EH (cell line): ENCODE measurements around the gene TPM4.
A peak's percentile ranks its signal among the peaks of the same experiment; 100 is the strongest.

Experiments
- DNase-seq: peaks from one replicate; pipeline ENCODE4 v3.0.0-alpha.2; 2015; ENCODE audit warnings: low read depth

TPM4 gene

DNA sequence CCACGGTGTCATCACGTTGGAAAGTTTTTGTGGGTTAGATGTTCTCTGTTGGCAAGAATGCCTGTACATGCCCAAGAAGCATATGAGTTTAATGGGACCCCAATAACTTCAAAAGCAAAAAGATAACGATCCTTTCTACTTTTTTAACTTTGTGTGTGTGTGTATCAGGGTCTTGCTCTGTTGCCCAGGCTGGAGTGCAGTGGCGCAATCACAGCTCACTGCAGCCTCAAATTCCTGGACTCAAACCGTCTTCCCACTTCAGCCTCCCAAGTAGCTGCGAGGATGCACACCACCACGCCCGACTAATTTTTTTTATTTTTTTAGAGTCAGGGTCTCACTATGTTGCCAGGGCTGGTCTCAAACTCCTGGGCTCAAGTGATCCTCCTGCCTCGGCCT lies 34.3 kb upstream of the TPM4 start:
- DNase-seq, result no peak

DNA sequence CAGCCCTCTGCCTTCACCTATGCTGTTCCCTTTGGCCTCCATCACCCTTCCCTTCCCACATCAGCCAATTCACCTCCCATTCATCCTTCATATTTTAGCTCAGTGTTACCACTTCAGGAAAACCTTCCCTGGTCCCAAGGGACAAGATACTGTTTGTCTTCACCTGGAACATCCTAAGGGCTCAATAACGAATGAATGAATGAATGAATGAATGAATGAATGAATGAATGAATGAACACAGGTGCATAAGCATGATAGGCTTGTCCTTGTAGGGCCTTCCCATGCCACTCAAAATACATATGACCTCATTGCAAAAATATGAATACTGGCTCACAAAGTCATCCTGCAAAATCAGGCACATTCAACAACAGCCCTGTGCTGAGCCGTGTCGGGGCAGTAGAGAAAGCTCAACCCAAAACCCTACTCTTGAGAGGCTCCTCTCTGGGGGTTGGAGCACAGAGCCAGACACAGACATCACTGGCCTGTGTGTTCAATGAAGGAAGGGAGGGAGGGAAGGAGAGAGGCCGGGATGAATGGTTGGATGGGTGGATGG lies 33.7 kb upstream of the TPM4 start:
- peak; percentile 44 for DNase-seq

DNA sequence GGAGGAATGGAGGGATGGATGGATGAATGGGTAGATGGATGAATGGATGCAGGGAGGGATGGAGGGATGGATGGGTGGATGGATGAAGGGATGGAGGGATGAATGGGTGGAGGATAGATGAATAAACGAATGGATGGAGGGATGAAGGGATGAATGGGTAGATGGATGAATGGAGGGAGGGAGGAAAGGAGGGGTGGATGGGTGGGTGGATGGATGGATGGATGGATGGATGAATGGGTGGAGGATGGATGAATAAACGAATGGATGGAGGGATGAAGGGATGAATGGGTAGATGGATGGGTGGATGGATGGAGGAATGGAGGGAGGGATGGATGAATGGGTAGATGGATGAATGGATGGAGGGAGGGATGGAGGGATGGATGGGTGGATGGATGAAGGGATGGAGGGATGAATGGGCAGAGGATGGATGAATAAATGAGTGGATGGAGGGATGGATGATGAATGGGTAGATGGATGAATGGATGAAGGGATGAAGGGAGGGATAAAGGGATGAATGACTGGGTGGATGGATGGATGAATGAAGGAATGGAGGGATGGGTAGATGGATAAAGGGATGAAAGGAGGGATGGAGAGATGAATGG lies 33.0 kb upstream of the TPM4 start:
- no peak for DNase-seq

DNA sequence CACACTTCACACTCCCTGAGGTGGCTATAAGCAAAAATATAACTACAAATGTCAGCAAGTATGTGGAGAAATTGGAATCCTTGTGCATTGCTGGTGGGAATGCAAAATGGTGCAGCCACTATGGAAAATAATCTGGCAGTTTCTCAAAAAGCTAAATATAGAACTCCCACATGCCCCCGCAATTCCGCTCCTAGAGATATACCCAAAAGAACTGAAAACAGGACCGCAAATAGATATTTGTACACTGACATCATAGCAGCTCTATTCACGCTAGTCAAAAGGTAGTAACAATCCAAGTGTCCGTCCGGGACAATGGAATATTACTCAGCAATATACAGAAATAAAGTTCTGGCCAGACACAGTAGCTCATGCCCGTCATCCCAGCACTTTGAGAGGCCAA lies 31.5 kb upstream of the TPM4 start:
- DNase-seq, result no peak

DNA sequence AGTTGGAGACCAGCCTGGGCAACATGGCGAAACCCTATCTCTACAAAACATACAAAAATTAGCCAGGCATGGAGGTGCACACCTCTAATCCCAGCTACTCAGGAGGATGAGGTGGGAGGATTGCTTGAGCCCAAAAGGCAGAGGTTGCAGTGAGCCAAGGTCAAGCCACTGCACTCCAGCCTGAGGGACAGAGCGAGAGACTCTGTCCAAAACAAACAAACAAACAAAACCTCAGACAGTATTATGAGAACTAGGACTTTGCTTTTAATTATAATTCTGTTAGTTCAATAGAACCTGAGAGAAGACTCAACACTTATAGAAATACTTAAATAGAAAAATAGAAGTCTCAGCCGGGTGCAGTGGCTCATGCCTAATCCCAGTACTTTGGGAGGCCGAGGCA lies 31.1 kb upstream of the TPM4 start:
- no peak for DNase-seq

DNA sequence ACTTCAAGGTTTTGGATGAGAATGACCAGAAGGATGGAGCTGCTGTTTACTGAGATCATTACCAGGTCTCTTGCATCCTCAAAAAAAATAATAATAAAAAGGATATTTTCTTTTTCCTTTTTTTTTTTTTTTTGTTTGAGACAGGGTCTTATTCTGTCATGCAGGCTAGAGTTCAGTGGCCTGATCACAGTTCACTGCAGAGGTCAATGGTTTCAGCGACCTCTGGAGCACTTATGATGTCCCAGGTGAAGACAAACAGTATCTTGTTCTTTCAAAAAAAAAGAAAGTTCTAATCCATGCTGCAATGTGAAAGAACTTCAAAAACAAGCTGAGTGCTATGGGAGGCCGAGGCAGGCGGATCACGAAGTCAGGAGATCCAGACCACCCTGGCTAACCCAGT lies 30.4 kb upstream of the TPM4 start:
- no peak for DNase-seq

DNA sequence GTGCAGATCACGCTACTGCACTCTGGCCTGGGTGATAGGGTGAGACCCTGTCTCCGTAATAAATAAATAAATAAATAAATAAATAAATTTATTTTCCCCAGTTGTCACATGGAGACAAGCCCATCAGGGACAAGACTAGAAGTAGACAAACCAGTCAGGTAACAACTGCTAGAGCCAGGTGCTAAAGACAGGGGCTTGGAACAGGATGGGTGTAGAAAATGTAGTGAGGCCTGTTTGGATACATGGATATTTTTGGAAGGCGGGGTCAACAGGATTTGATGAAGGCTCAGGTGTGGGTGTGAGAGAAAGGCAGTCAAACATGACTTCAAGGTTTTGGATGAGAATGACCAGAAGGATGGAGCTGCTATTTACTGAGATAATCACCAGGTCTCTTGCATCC lies 27.7 kb upstream of the TPM4 start:
- DNase-seq, result no peak

DNA sequence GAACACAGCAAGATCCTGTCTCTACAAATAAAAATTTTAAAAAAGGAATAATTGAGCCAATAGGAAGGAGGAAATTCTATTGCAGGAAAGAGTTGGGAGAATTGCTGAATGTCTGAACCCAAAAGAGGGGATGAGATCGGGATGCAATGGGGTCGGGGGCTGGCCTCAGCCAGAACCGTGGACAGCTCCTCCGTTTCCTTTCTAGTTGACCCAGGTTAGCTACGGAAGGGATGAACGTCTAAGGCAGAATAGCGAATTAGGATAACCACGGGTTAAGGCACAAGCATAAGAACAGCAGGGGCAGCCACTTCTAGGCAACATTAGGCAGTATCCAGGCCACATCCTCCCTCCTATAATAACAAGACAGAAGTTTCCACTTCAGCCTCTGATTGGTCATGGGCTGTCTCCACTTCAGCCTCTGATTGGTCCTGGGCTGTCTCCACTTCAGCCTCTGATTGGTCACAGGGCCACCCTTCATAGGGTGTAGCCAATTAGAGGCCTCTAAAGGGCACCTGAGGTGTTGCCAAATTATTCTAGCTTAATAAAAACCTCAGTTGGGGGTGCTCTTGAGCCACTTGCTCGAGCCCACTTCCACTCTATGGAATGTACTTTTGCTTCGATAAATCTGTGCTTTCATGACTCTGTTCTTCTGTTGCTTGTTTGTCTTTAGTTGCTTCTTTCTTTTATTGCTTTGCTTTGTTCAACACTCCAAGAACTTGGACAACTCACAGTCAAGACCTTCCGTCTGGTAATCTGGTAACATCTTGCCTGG lies 24.9 kb upstream of the TPM4 start:
- peak; percentile 50 for DNase-seq

DNA sequence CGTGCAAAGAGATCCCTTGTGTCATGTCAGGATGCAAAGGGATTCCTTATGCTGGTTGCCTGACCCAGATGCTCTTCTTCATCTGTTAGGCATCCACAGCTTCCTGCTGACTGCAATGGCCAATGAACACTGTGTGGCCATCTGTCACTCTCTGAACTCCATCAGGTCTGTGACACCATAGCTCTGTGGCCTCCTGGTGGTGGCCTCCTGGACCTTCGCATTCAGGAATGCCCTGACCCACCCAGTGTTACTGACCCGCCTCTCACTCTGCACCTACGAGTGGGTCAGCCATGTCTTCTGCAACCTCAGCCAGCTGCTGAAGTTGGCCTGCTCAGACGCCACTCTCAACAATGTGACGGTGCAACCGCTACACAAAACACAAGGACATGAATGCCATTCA lies 23.9 kb upstream of the TPM4 start:
- no peak for DNase-seq

DNA sequence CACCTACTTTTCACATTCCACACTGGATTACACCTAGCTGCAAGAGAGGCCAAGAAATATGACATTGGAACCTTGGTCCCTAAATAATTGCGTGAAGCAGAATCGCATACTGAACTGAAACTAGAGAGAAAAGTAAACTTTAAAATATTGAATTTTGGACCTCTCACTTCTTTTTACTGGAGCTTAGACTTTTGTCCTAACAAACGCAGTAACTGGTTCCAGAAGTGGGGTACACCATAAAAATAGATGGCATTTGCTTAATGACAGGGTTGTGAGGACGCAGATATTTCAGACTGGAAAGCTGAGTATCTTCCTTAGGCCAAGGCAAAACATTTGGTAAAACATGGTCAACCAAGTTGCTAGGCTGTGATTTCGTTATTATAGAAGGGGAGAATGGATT lies 19.2 kb upstream of the TPM4 start:
- DNase-seq, result no peak

DNA sequence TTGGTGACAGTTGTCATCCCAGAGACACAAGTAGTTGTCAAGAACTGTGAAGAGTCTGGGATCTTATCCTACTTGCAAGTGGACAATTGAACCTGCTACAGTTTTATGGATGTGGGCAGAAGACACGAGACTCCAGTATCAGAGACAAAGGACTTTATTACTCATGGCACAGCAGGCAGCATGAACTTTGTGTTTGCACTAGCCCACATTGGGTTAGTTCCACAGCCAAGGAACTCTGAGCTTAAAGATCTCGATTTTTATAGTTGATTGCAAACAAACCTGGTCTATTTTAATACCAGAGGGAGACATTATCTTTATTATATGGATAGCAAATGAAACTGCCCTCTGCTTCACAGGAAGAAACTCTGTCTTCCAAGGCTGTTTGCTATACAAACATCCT lies 16.0 kb upstream of the TPM4 start:
- DNase-seq, result no peak

DNA sequence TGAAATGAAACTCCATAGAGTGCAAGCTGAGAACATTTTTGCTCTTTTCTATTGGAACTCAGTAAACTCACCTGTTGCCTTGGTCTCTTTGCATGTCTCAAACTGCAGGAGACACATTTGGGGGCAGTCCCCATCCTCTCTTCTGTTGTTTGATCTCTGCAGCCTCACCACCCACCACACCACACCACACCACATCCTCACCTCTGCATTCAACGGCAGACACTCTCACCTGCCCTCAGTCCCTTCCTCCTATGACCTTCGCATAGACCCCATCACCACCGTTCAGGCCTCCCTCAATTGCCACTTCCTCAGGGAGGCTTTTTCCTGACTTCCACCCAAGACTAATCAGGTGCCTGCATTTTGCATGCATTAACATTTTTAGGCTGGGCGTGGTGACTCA lies 14.4 kb upstream of the TPM4 start:
- no peak for DNase-seq

DNA sequence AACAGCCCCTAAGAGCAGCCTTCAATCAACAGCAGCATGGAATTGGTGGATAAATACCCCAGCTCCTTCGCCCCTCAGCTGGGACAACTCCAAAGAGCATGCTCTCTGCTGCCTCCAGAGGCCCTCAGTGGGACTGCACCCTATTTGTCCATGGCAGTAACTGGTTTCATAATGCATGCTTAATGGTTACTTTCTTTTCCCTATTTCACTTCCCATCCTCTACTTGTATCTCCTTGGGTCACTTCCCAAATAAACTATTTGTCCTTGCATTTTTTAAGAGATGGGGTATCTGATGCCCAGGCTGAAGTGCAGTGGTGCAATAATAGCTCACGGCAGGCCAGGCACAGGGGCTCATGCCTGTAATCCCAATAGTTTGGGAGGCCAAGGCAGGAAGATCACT lies 13.5 kb upstream of the TPM4 start:
- peak; percentile 48 for DNase-seq

DNA sequence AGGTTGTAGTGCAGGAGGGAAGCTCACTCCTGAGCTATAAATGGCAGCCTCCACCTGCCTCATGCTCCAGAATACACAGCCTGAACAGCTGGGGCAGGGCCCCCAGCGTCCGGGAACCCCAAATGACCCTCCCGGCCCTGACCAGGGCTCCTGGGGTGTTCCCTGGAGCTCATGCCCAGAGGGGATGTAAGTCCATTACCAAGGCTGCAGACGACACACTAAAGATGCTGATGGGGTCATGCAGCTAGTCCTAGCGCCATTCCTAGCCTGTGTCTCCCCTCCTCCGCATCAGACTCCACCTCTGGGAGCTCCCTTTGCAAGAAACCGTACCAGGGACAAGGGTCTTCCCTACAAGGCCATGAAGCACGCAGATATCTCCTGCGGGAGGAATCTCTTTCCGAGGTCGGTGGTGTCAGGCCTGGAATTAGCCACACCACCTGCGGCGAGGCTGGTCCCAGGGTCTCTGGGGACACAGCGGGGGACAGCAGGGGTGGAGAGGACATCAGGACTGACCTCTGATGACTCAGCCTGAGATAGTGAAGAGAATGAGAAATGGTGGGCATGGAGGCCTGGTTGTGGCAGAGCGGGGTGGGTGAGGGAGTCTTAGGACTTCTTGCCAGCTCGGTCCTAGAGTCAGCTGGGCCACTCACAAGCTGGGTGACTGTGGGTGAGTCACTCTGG lies 11.9 kb upstream of the TPM4 start:
- DNase-seq, result no peak

DNA sequence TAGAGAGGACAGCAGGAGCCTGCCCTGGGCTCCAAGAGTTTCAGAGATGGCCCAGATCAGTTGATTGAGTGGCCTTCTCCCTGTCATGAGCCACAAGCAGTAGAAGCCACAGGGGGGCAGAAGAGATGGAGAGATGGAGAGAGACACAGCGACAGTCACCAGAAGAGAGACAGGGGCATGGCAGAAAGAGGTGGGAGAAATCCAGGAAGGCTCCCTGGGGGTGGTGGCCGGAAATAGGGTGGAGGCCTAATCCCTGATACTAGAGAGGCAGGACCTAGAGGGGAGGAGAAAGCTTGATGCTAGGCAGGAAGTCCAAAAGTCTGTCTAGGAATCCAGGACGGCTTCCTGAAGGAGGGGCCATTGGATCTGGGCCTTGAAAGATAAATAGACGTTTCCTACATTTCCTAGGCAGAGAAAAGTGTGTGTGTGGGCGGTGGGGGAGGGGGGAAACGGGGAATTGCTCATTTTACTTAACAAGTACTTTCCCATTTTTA lies 9.6 kb upstream of the TPM4 start:
- peak; percentile 82 for DNase-seq

DNA sequence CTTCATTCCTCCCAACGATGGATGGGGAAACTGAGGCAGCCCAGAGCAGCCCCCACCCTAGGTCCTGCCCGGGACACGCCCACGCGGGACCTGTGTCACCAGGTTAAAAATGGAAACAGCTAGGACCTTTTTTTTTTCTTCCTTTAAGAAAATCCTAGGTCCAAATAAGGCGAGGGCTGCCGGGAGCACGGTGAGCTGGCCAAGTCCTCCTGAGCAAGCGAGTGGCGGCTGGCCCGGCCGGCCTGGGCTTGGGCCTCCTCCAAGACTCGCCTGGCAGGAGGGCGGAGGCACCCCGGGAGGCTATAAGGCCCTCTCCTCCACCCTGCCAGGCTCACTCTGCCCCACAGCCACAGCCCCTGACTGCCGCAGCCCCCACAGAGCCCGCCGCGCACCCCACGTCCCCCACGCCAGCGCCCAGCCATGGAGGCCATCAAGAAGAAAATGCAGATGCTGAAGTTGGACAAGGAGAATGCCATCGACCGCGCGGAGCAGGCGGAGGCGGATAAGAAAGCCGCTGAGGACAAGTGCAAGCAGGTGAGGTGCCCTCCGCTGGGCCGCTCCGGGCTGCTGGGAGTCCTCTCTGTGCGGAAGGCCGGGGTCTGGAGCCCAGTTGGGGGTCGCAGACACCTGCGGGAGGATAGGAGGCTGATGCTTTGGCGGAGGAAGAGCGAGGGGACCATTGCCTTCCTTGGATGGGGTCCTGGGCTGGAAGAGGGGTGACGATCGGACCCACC lies 8.9 kb upstream of the TPM4 start:
- peak; percentile 89 for DNase-seq

DNA sequence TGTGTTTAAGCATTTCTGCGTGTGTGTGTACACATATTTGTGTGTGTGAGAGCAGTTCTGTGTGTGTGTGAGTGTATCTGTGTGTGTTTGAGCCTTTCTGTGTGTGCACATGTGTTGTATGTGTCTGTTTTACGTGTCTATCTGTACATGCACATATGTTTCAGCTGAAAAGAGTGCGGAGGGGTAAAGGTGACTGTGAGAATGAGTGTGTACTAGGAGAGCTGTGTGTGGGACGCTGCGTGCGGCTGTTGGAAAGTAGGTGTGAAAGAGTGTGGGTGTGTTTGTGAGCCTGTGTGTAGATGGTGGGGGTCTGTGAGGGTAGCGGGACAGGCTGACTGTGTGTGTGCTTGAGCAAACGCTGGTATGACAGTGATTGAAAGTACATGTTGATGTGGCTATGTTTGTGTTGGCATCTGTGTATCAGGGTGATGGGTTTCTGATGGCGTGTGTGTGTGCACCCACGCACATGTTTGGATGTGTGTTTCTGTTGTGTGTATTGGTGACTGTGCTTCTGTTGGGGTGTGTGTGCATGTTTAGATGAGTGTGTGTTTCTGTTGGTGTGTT lies 7.5 kb upstream of the TPM4 start:
- DNase-seq, result no peak

DNA sequence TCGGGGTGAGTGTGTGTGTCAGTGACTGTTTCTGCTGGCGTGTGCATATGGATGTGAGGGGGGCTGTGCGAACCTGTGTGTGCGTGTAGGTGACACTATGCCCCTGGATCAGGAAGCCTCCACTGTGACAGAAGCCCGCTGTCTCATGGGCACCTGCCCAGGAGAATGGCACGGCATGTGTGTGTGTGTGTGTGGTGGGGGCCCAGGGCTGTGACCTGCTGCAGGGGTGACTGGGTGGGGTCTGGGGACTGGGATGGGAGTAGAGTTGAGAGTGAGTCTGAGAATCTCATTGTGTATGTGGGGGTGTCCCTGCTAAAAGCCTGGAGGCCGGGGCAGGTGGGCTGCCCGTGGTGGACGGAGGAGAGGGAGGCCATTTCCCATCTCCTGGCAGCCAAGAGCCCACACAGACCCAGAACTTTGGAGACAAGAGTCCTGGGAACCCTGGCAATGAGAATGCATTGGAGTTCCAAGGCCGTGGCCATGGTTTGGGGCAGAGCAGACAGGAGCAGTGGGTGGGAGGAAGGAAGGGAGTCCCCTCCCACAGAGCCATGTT lies 6.4 kb upstream of the TPM4 start:
- DNase-seq, result no peak

DNA sequence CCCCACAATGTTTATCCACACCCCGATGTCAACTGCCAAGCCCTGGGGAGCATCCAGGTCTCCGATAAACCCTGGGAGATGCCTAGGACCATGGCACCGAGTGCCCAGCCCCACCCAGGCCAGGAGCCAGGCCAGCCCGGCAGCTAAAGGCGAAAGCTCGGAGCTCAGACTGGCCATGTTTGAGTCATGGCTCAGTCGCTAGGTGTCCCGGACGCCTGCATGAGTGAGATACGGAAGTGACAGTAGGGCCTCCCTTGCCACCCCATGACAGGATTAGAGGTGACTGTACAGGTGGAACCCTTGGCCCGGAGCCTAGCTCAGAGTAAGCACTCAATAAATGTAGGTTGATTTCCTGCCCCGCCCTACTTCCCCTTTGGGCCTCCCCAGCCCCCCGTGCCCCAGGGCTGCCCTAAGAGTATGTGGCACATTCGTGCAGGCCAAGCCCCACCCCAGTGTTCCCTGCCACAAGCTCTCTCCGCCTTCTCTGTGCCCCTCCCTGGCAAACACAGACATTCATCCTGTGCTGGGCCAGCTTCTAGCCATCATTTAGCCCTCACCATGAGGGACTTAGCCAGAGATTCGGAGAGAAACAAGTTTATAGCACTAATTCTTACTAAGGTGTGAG lies 5.8 kb upstream of the TPM4 start:
- DNase-seq, result peak; percentile 20

DNA sequence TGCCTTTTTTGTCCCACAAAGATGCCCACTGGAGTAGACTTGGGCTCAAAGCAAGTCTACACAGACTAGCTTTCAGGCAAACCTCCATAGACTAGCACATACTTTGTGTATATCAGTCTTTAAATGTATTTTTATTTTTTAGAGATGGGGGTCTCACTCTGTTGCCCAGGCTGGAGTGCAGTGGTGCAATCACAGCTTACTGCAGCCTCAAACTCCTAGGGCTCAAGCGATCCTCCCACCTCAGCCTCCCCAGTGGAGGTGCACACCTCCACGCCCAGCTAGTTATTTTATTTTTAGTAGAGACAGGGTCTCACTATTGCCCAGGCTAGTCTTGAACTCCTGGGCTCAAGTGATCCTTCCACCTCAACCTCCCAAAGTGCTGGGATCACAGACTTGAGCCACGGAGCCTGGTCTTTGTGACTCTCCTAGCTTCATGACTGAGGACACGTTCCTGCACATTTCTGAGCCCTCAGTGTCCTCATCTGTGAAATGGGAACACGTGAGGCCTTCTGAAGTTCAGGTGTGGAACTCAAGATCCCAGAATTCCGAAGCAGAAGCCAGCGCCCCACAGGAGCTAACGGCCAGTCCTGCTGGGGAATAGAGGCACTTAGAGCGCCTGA lies 5.1 kb upstream of the TPM4 start:
- no peak for DNase-seq

DNA sequence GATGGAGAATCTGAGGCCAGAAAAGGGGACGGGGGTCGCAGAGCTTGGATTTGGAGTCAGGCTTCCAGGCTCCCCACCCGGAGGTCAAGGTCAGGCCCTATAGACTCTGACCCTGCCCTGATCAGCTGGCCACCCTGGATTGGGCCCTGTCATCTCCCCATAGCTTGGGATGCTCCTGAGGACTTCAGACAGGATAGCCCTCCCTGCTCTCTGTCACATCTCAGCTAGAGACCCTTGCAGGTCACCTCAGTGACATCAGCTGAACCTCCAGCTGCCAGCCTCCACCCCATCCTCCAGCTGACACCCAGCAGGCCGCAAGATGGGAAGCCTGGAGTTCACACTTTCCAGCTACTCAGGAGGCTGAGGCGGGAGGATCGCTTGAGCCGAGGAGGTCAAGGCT lies 2.8 kb upstream of the TPM4 start:
- no peak for DNase-seq
